Naive B cell (primary cell): ENCODE data around the gene NLRC5. TPM values are rescaled to one million over a fixed set of nuclear protein-coding genes. Genes with fewer than 3 reads are reported as not detected.

Source experiments
- ATAC-seq, 2 donors: fragments of 150-1000 bp; cut with Tn5 transposase; 2 replicates each; pipeline ENCODE4 v1.10.0; 2021; ENCODE audit warnings: low read depth in 2 of 2, mild to moderate bottlenecking in 2 of 2, moderate library complexity in 2 of 2
- DNase-seq: peaks from one replicate; pipeline ENCODE4 v3.0.0; 2022
- H3K27ac Mint-ChIP-seq, 6 donors: one replicate each; pipeline ENCODE4 v1.8.0; 2020 to 2022; ENCODE audit warnings: mild to moderate bottlenecking in 6 of 6, mixed read lengths in 6 of 6, moderate library complexity in 5 of 6, inconsistent platforms in 2 of 6
- H3K27me3 Mint-ChIP-seq, 3 donors: one replicate each; pipeline ENCODE4 v1.8.0; 2021 to 2022; ENCODE audit warnings: mixed read lengths in 3 of 3, mild to moderate bottlenecking in 1 of 3
- H3K36me3 Mint-ChIP-seq, 2 donors: one replicate each; pipeline ENCODE4 v1.8.0; 2020 to 2022; ENCODE audit warnings: mixed read lengths in 2 of 2, inconsistent platforms in 1 of 2, mild to moderate bottlenecking in 1 of 2
- H3K4me1 Mint-ChIP-seq, 3 donors: one replicate each; pipeline ENCODE4 v1.8.0; 2020 to 2022; ENCODE audit warnings: mixed read lengths in 3 of 3, inconsistent platforms in 1 of 3, mild to moderate bottlenecking in 1 of 3, moderate library complexity in 1 of 3
- H3K4me3 Mint-ChIP-seq, 8 donors: one replicate each; pipeline ENCODE4 v1.8.0; 2020 to 2022; ENCODE audit warnings: mild to moderate bottlenecking in 8 of 8, mixed read lengths in 8 of 8, moderate library complexity in 8 of 8, inconsistent platforms in 2 of 8
- H3K9me3 Mint-ChIP-seq, 7 donors: one replicate each; pipeline ENCODE4 v1.8.0; 2020 to 2022; ENCODE audit warnings: mixed read lengths in 7 of 7, mild to moderate bottlenecking in 5 of 7, inconsistent platforms in 2 of 7, moderate library complexity in 1 of 7
- polyA plus RNA-seq, 6 donors: library from polyadenylated mRNA; unstranded; fragments of 300-500 nt; fragmentation: Illumina TruSeq; gene quantifications; one replicate each; pipeline ENCODE4 v1.2.3, GENCODE V29; 2021; ENCODE audit warnings: low read depth in 6 of 6

The NLRC5 gene
- polyA plus RNA-seq, 6 donors from 2014 or later, result 2.9 to 42.9 (median 29.9) TPM

GRCh38 chr16:57017251-57017650, 27.9 kb downstream of the NLRC5 start:
- H3K9me3 Mint-ChIP-seq, result no peaks in the 10 kb centered on the region
- H3K27ac Mint-ChIP-seq, result peak overlapping the region in 3 of 6 donors; percentile 5 to 54 (median 37)
- ATAC-seq, result no peak
- H3K27me3 Mint-ChIP-seq, result no peaks in the 10 kb centered on the region
- DNase-seq, result no peak
- peak overlapping the region in 1 of 8 donors; percentile 56 for H3K4me3 Mint-ChIP-seq
- peaks cover 23 to 36% (median 25%) of the 10 kb centered on the region in 3 donors for H3K4me1 Mint-ChIP-seq
- H3K36me3 Mint-ChIP-seq, result peaks cover 18 to 56% of the 10 kb centered on the region in 2 donors

GRCh38 chr16:57019746-57020145, 30.4 kb downstream of the NLRC5 start:
- DNase-seq (no peak), ATAC-seq (no peak)
- Mint-ChIP-seq H3K9me3 (no peaks in the 10 kb centered on the region), H3K36me3 (peaks cover 26 to 68% of the 10 kb centered on the region in 2 donors), H3K27ac (peak overlapping the region in 2 of 6 donors; percentile 55 to 74), H3K4me1 (peaks cover 7 to 26% (median 23%) of the 10 kb centered on the region in 3 donors), H3K27me3 (no peaks in the 10 kb centered on the region), H3K4me3 (no peak overlapping the region)

GRCh38 chr16:57020651-57021050, 31.3 kb downstream of the NLRC5 start:
- peaks cover 26 to 68% of the 10 kb centered on the region in 2 donors for H3K36me3 Mint-ChIP-seq

GRCh38 chr16:57021757-57022156, 32.4 kb downstream of the NLRC5 start:
- Mint-ChIP-seq H3K4me3 (no peak overlapping the region), H3K4me1 (peaks cover 6 to 23% (median 21%) of the 10 kb centered on the region in 3 donors), H3K27ac (peak overlapping the region in 2 of 6 donors; percentile 79 to 90), H3K36me3 (peaks cover 20 to 59% of the 10 kb centered on the region in 2 donors), H3K9me3 (no peaks in the 10 kb centered on the region), H3K27me3 (no peaks in the 10 kb centered on the region)
- ATAC-seq (no peak), DNase-seq (no peak)

More at GRCh38 chr16:57020651-57021050, 31.3 kb downstream of the NLRC5 start:
- Mint-ChIP-seq H3K9me3 (no peaks in the 10 kb centered on the region), H3K27ac (no peak overlapping the region), H3K4me1 (peaks cover 2 to 23% (median 21%) of the 10 kb centered on the region in 3 donors), H3K27me3 (no peaks in the 10 kb centered on the region), H3K4me3 (no peak overlapping the region)
- DNase-seq (no peak), ATAC-seq (no peak)

- Mint-ChIP-seq H3K4me3 (no peak overlapping the region), H3K9me3 (no peaks in the 10 kb centered on the region), H3K36me3 (peaks cover 20 to 52% of the 10 kb centered on the region in 2 donors), H3K27ac (peak overlapping the region in 2 of 6 donors; percentile 26 to 83), H3K27me3 (no peaks in the 10 kb centered on the region), H3K4me1 (peaks cover 6 to 21% (median 17%) of the 10 kb centered on the region in 3 donors)
- DNase-seq (no peak), ATAC-seq (no peak)
These were observed 33.1 kb downstream of the NLRC5 start for GRCh38 chr16:57022445-57022844.

- peaks cover 10 to 19% (median 13%) of the 10 kb centered on the region in 3 donors for H3K4me1 Mint-ChIP-seq
These were observed 34.3 kb downstream of the NLRC5 start for GRCh38 chr16:57023541-57024249.

GRCh38 chr16:57024894-57025680, 35.7 kb downstream of the NLRC5 start:
- Mint-ChIP-seq H3K27ac (peak overlapping the region in 2 of 6 donors; percentile 33 to 76), H3K4me1 (peaks cover 10 to 22% (median 16%) of the 10 kb centered on the region in 3 donors), H3K36me3 (peaks cover 20 to 35% of the 10 kb centered on the region in 2 donors), H3K4me3 (no peak overlapping the region), H3K9me3 (peaks cover 0 to under 1% (median 0%) of the 10 kb centered on the region in 7 donors), H3K27me3 (no peaks in the 10 kb centered on the region)
- DNase-seq, result no peak
- no peak for ATAC-seq

More at GRCh38 chr16:57023541-57024249, 34.3 kb downstream of the NLRC5 start:
- Mint-ChIP-seq H3K36me3 (peaks cover 20 to 45% of the 10 kb centered on the region in 2 donors), H3K9me3 (no peaks in the 10 kb centered on the region), H3K27me3 (no peaks in the 10 kb centered on the region), H3K27ac (peak overlapping the region in 2 of 6 donors; percentile 11 to 52), H3K4me3 (no peak overlapping the region)
- DNase-seq (no peak), ATAC-seq (no peak)

- Mint-ChIP-seq H3K4me1 (peaks cover 10 to 26% (median 21%) of the 10 kb centered on the region in 3 donors), H3K9me3 (peaks cover 0 to 2% (median 0%) of the 10 kb centered on the region in 7 donors), H3K36me3 (peaks cover 15 to 32% of the 10 kb centered on the region in 2 donors), H3K27ac (peak overlapping the region in 2 of 6 donors; percentile 47 to 74), H3K27me3 (no peaks in the 10 kb centered on the region), H3K4me3 (peak overlapping the region in 1 of 8 donors; percentile 26)
- ATAC-seq (no peak), DNase-seq (no peak)
These were observed 36.8 kb downstream of the NLRC5 start for GRCh38 chr16:57025941-57026777.

GRCh38 chr16:57026778-57027062, 37.4 kb downstream of the NLRC5 start:
- Mint-ChIP-seq H3K4me3 (peak overlapping the region in 1 of 8 donors; percentile 26), H3K9me3 (peaks cover 0 to 2% (median 0%) of the 10 kb centered on the region in 7 donors), H3K36me3 (peaks cover 15 to 32% of the 10 kb centered on the region in 2 donors), H3K27ac (peak overlapping the region in 1 of 6 donors; percentile 21), H3K27me3 (no peaks in the 10 kb centered on the region), H3K4me1 (peaks cover 10 to 26% (median 16%) of the 10 kb centered on the region in 3 donors)
- no peak for DNase-seq
- no peak for ATAC-seq

GRCh38 chr16:57027067-57027466, 37.7 kb downstream of the NLRC5 start:
- Mint-ChIP-seq H3K36me3 (peaks cover 16 to 33% of the 10 kb centered on the region in 2 donors), H3K4me1 (peaks cover 10 to 26% (median 14%) of the 10 kb centered on the region in 3 donors), H3K4me3 (no peak overlapping the region), H3K27ac (peak overlapping the region in 2 of 6 donors; percentile 21 to 65), H3K27me3 (no peaks in the 10 kb centered on the region), H3K9me3 (peaks cover 0 to 2% (median 0%) of the 10 kb centered on the region in 7 donors)
- DNase-seq (no peak), ATAC-seq (no peak)

- Mint-ChIP-seq H3K27me3 (no peaks in the 10 kb centered on the region), H3K4me3 (no peak overlapping the region), H3K9me3 (peaks cover 0 to 2% (median 0%) of the 10 kb centered on the region in 7 donors), H3K27ac (peak overlapping the region in 1 of 6 donors; percentile 66), H3K4me1 (peaks cover 8 to 24% (median 10%) of the 10 kb centered on the region in 3 donors), H3K36me3 (peaks cover 10 to 22% of the 10 kb centered on the region in 2 donors)
- ATAC-seq (no peak), DNase-seq (no peak)
These were observed 38.7 kb downstream of the NLRC5 start for GRCh38 chr16:57028086-57028485.

- ATAC-seq, result no peak
- Mint-ChIP-seq H3K9me3 (peaks cover 0 to 2% (median 0%) of the 10 kb centered on the region in 7 donors), H3K4me3 (peak overlapping the region in 1 of 8 donors; percentile 78), H3K4me1 (peaks cover 8 to 23% (median 10%) of the 10 kb centered on the region in 3 donors), H3K27ac (peak overlapping the region in 2 of 6 donors; percentile 58 to 87), H3K27me3 (no peaks in the 10 kb centered on the region), H3K36me3 (peaks cover 8 to 19% of the 10 kb centered on the region in 2 donors)
- DNase-seq, result no peak
These were observed 40.1 kb downstream of the NLRC5 start for GRCh38 chr16:57029161-57030160.
